ENCODE results near the gene MIS12. TPM values are rescaled to one million over a fixed set of nuclear protein-coding genes. Genes with fewer than 3 reads are reported as not detected.

The MIS12 gene
- total and polyA plus RNA-seq, 2 of the 13 experiments (the other 11 are each of a cell fraction or from before 2014, with no cell fraction given) = 13.4 to 28.0 TPM

DNA sequence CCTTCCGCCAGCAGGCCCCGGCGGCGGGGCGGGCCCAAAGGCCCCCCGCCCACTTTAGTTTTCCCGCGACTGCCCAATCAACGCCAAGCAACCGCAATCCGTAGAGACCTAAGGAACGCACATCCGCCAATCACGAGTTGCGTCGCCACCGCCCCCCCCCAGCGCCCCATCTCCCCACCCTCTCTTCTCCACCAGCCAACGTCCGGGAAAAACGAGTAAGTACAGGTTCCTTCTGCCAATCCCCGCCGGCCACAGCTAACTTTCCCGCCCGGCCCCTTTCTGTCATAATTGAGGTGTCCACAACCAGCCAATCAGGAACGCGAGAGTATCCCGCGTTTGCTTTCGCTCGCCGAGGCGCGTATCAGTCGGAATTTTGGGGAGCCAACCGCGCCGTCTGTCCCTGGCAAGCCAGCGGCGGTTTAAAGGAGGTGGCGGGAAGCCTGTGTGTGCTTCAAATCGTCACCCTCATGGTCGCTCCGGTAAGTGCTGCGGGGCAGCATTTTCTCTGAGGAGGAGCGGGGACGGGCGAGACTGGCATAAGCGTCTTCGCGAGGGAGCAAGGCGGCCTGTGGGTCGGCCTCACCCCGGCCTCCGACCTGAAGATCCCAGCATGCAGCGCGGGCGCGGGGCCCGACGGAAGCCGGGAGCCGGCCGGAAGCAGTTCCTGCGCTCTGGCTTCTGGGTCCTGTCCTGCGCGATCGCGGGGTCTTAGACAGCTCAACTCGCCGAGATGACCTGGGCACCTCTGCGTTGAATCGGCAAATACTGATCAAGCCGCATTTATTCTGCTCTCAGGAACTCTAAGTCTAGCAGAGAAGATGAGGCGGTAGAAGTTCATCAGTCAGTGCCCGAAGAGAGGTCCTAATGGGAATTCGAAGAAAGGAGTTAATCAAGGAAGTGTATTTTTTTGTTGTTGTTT lies at the start of gene MIS12 (continued):
- TF ChIP-seq ZNF232 (CRISPR knock-in tag; IDR thresholded peaks at IDR 0.05; ENCODE audit: borderline replicate concordance) (peak; percentile 59; the same call in 1 of the 2 replicates), TOE1 (CRISPR knock-in tag; IDR thresholded peaks at IDR 0.05) (no peak), ZNF850 (CRISPR knock-in tag; conservative IDR thresholded peaks at IDR 0.05) (no peak), ZNF788 (CRISPR knock-in tag; IDR thresholded peaks at IDR 0.05; ENCODE audit: borderline replicate concordance) (peak; percentile 76; the same call in 1 of the 2 replicates), ZNF10 (CRISPR knock-in tag; IDR thresholded peaks at IDR 0.05; ENCODE audit: borderline replicate concordance, low read depth) (no peak), NR2C2 (CRISPR knock-in tag; IDR thresholded peaks at IDR 0.05; ENCODE audit: borderline replicate concordance) (peak; percentile 96), REPIN1 (CRISPR knock-in tag; IDR thresholded peaks at IDR 0.05; ENCODE audit: borderline replicate concordance, low read depth) (peak; percentile 65), MAFK (conservative IDR thresholded peaks at IDR 0.05 in 1 of 2, IDR thresholded peaks at IDR 0.05 in 1 of 2; ENCODE audit: low read length in 2 of 2) (no peak), ERF (CRISPR knock-in tag; IDR thresholded peaks at IDR 0.05) (peak; percentile 66), ARNTL (CRISPR knock-in tag; IDR thresholded peaks at IDR 0.05) (peak; percentile 54; the same call in 1 of the 2 replicates), SYNCRIP (IDR thresholded peaks at IDR 0.05; ENCODE audit: insufficient read depth, low read depth, low read length) (no peak), JUN (CRISPR knock-in tag; IDR thresholded peaks at IDR 0.05) (peak; percentile 41; the same call in 1 of the 2 replicates), SP140L (CRISPR knock-in tag; IDR thresholded peaks at IDR 0.05; ENCODE audit: borderline replicate concordance) (no peak), ZBTB1 (CRISPR knock-in tag; IDR thresholded peaks at IDR 0.05; ENCODE audit: borderline replicate concordance) (peak; percentile 60; the same call in 1 of the 2 replicates), HHEX (CRISPR knock-in tag; IDR thresholded peaks at IDR 0.05) (no peak), PBX3 (CRISPR knock-in tag; IDR thresholded peaks at IDR 0.05; ENCODE audit: borderline replicate concordance) (no peak), RORA (CRISPR knock-in tag; IDR thresholded peaks at IDR 0.05) (no peak), XRCC5 (optimal IDR thresholded peaks at IDR 0.05; ENCODE audit: low read length) (peak; percentile 18), ZBTB4 (CRISPR knock-in tag; IDR thresholded peaks at IDR 0.05; ENCODE audit: borderline replicate concordance) (0 out of 2 replicates have a peak, but pooled peaks have one; percentile 41), HCFC1 (IDR thresholded peaks at IDR 0.05; ENCODE audit: low read depth, low read length) (peak; percentile 36; the same call in 1 of the 2 replicates)
- TF ChIP-seq, protein P1, sequence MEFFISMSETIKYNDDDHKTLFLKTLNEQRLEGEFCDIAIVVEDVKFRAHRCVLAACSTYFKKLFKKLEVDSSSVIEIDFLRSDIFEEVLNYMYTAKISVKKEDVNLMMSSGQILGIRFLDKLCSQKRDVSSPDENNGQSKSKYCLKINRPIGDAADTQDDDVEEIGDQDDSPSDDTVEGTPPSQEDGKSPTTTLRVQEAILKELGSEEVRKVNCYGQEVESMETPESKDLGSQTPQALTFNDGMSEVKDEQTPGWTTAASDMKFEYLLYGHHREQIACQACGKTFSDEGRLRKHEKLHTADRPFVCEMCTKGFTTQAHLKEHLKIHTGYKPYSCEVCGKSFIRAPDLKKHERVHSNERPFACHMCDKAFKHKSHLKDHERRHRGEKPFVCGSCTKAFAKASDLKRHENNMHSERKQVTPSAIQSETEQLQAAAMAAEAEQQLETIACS (CRISPR knock-in tag; IDR thresholded peaks at IDR 0.05) = 0 out of 2 replicates have a peak, but pooled peaks have one; percentile 27
- TF ChIP-seq, protein P2, sequence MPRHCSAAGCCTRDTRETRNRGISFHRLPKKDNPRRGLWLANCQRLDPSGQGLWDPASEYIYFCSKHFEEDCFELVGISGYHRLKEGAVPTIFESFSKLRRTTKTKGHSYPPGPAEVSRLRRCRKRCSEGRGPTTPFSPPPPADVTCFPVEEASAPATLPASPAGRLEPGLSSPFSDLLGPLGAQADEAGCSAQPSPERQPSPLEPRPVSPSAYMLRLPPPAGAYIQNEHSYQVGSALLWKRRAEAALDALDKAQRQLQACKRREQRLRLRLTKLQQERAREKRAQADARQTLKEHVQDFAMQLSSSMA (CRISPR knock-in tag; IDR thresholded peaks at IDR 0.05) = no peak

Measured in HepG2 (cell line).